HCT116 (cell line): Measurements from ENCODE around the gene TMEM138. TPM values are rescaled to one million over a fixed set of nuclear protein-coding genes. Genes with fewer than 3 reads are reported as not detected.

Experiments
- ATAC-seq: fragments of 200-7000 bp; cut with Tn5 transposase; 2 replicates; pipeline ENCODE4 v1.9.1; 2020; ENCODE audit warnings: mild to moderate bottlenecking, moderate library complexity
- BruUV-seq: library from RNA; stranded (reverse); fragments of 400-500 nt; replicated peaks from 2 replicates; lab custom pipeline; 2021; lab: Mats Ljungman, UMichigan
- CTCF ChIA-PET: fragments of 300-600 bp; sonication (Branson Sonifier 250); formaldehyde crosslinking; loops from one replicate; lab custom pipeline; 2021; ENCODE audit warnings: antibody characterized with exemption; lab: Charles Lee
- POLR2A ChIA-PET: fragments of 300-600, 350-600 bp; sonication (Branson Sonifier 250); formaldehyde crosslinking; loops from one replicate; lab custom pipeline; 2021; ENCODE audit warnings: antibody characterized with exemption; lab: Charles Lee
- RAD21 ChIA-PET, 2 experiments: fragments of 300-600 bp; sonication (Branson Sonifier 250); formaldehyde crosslinking; loops; one replicate each; lab custom pipeline; 2023; ENCODE audit warnings: low total read pairs in 2 of 2; ENCODE audit not compliant: uncharacterized antibody in 2 of 2, unreplicated experiment in 2 of 2, low non-redundant PET in 1 of 2; lab: Charles Lee
- DNase-seq: peaks from one replicate; pipeline ENCODE4 v3.0.0-alpha.2; 2010; ENCODE audit warnings: low read depth, low spot score
- H2AFZ ChIP-seq: fragments of 200-600 bp; shearing (Covaris generic), sonication (generic); 2 replicates; pipeline ENCODE4 v1.6.1; 2017; ENCODE audit warnings: low read depth, mixed run types, mixed read lengths, antibody characterized with exemption, low read length; ENCODE audit not compliant: poor library complexity, severe bottlenecking
- H3K27ac ChIP-seq: 2 replicates; pipeline ENCODE4 v1.5.1; 2012; ENCODE audit warnings: low read depth, low read length
- H3K27me3 ChIP-seq: fragments of 200-600 bp; sonication (generic); 2 replicates; pipeline ENCODE4 v1.6.1; 2016; ENCODE audit warnings: mixed run types, low read length, mixed read lengths; ENCODE audit not compliant: insufficient read depth
- H3K36me3 ChIP-seq, 2 experiments: fragments of 200-500 bp in 1 of 2; fragments of 200-600 bp in 1 of 2; sonication (Bioruptor generic) in 1 of 2; sonication (generic) in 1 of 2; 2 replicates each; pipeline versions ENCODE4 v1.5.1 to v1.6.1; 2014 to 2016; ENCODE audit warnings: low read length in 2 of 2, inconsistent platforms in 1 of 2, mixed read lengths in 1 of 2, mixed run types in 1 of 2; ENCODE audit not compliant: insufficient read depth in 2 of 2, control insufficient read depth in 1 of 2
- H3K4me1 ChIP-seq, 2 experiments: fragments of 200-600 bp in 1 of 2; sonication (generic) in 1 of 2; 2 replicates each; pipeline versions ENCODE4 v1.5.1 to v1.6.1; 2012 to 2017; ENCODE audit warnings: low read length in 2 of 2, inconsistent platforms in 1 of 2, mild to moderate bottlenecking in 1 of 2, mixed read lengths in 1 of 2, mixed run types in 1 of 2, moderate library complexity in 1 of 2; ENCODE audit not compliant: insufficient read depth in 2 of 2, control insufficient read depth in 1 of 2
- H3K4me2 ChIP-seq: fragments of 200-600 bp; sonication (generic); 2 replicates; pipeline ENCODE4 v1.6.1; 2017; ENCODE audit warnings: mixed run types, low read length, mixed read lengths
- H3K4me3 ChIP-seq, 2 experiments: fragments of 200-600 bp in 1 of 2; sonication (generic) in 1 of 2; replicated peaks in 1 of 2; 2 replicates each; pipeline ENCODE4 v1.5.1; 2011 to 2016; ENCODE audit warnings: low read length in 2 of 2, control low read depth in 1 of 2, low read depth in 1 of 2, mild to moderate bottlenecking in 1 of 2, mixed read lengths in 1 of 2, mixed run types in 1 of 2
- H3K79me2 ChIP-seq: fragments of 200-600 bp; sonication (generic); 2 replicates; pipeline ENCODE4 v1.6.1; 2017; ENCODE audit warnings: mild to moderate bottlenecking, mixed run types, low read length, moderate library complexity, mixed read lengths; ENCODE audit not compliant: insufficient read depth
- H3K9ac ChIP-seq: fragments of 200-600 bp; sonication (generic); 2 replicates; pipeline ENCODE4 v1.6.1; 2016; ENCODE audit warnings: low read length, mixed read lengths
- H3K9me2 ChIP-seq: fragments of 200-600 bp; sonication (generic), shearing (Covaris generic); 2 replicates; pipeline ENCODE4 v1.6.1; 2017; ENCODE audit warnings: mixed run types, mild to moderate bottlenecking, moderate library complexity; ENCODE audit not compliant: insufficient read depth
- H3K9me3 ChIP-seq, 2 experiments: fragments of 200-500 bp in 1 of 2; fragments of 200-600 bp in 1 of 2; sonication (Bioruptor generic) in 1 of 2; sonication (generic) in 1 of 2; 2 replicates each; pipeline ENCODE4 v1.6.1; 2014 to 2017; ENCODE audit warnings: low read length in 2 of 2, mixed read lengths in 2 of 2, inconsistent platforms in 1 of 2, low read depth in 1 of 2, mild to moderate bottlenecking in 1 of 2, mixed run types in 1 of 2, moderate library complexity in 1 of 2; ENCODE audit not compliant: control insufficient read depth in 1 of 2, insufficient read depth in 1 of 2
- H4K20me1 ChIP-seq: fragments of 200-600 bp; sonication (generic), shearing (Covaris generic); 2 replicates; pipeline ENCODE4 v1.6.1; 2017; ENCODE audit warnings: mixed run types, mild to moderate bottlenecking, moderate library complexity; ENCODE audit not compliant: insufficient read depth
- EGR1 ChIP-seq: IDR thresholded peaks from 2 replicates; pipeline ENCODE4 v1.6.1; 2012; ENCODE audit warnings: low read depth
- ELF1 ChIP-seq: IDR thresholded peaks from 2 replicates; pipeline ENCODE4 v1.6.1; 2012; ENCODE audit warnings: low read depth, borderline replicate concordance
- EZH2 ChIP-seq: fragments of 200-600 bp; sonication (generic); IDR thresholded peaks from 2 replicates; pipeline ENCODE4 v1.6.1; 2017; ENCODE audit warnings: antibody characterized with exemption, mixed run types
- POLR2AphosphoS5 ChIP-seq: IDR thresholded peaks from 2 replicates; pipeline ENCODE4 v1.6.1; 2011; ENCODE audit warnings: mild to moderate bottlenecking, low read depth, low read length, moderate library complexity
- RAD21 ChIP-seq: IDR thresholded peaks from 2 replicates; pipeline ENCODE4 v1.6.1; 2012; ENCODE audit warnings: low read depth, mild to moderate bottlenecking
- SIN3A ChIP-seq: IDR thresholded peaks from 2 replicates; pipeline ENCODE4 v1.6.1; 2012; ENCODE audit warnings: low read depth
- SP1 ChIP-seq: IDR thresholded peaks from 2 replicates; pipeline ENCODE4 v1.6.1; 2012; ENCODE audit warnings: low read depth
- SRF ChIP-seq: IDR thresholded peaks from 2 replicates; pipeline ENCODE4 v1.6.1; 2012; ENCODE audit warnings: low read depth
- TCF7L2 ChIP-seq: IDR thresholded peaks from 2 replicates; pipeline ENCODE4 v1.7.0; 2011; ENCODE audit warnings: borderline replicate concordance, inconsistent platforms; ENCODE audit not compliant: insufficient read depth, insufficient read length; ENCODE audit errors: extremely low read depth
- YY1 ChIP-seq: IDR thresholded peaks from 2 replicates; pipeline ENCODE4 v1.6.1; 2011; ENCODE audit warnings: low read length, low read depth, moderate library complexity, mild to moderate bottlenecking; ENCODE audit not compliant: insufficient replicate concordance; ENCODE audit errors: extremely low read depth
- ZFX ChIP-seq: fragments of 450-650 bp; IDR thresholded peaks from 2 replicates; pipeline ENCODE4 v1.6.1; 2017
- intact Hi-C: fragments of 100-400 bp; cut with micrococcal nuclease; formaldehyde crosslinking; loops from 2 replicates; pipeline ENCODE4 v1.10.0; 2022
- total RNA-seq: library from RNA; stranded (reverse); gene quantifications from one replicate; pipeline ENCODE4 v1.2.1, GENCODE V29; 2021; ENCODE audit not compliant: unreplicated experiment
- TF ChIP-seq, protein P1 (sequence below): IDR thresholded peaks from 2 replicates; pipeline ENCODE4 v1.6.1; 2012

Gene TMEM138
- total RNA-seq, 1 experiment from 2014 or later: 45.0 TPM

DNA sequence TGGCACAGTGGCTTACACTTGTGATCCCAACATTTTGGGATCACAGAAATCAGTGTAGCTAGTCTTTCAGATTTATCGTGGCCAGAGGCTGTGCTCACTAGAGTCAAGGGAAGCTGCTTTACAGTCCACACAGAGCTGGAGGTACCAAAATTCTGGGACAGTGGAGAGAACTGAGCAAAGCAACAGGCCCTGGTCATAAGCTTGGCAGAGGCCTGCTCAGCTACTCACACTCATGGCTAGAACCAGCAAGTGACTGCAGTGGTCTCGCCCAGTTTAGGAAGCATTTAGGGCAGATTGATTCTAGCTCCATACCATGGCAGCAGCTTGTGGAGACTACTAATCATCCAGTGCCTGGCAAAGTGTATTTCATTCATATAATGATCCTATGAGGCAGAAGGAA, 39.0 kb downstream of the TMEM138 start:
- no peaks in the 10 kb centered on the region for H3K9me2 ChIP-seq
- no peak overlapping the region for H3K27ac ChIP-seq
- no peak for DNase-seq
- ChIA-PET RAD21 (no interaction called here), POLR2A (interaction anchor here (1.1 to 1.7 kb wide), 4 partner anchors 8 to 65 kb away, joined by 4 to 8 read pairs (median 6); partner anchors contain the start of genes CPSF7, SDHAF2 and TMEM216), CTCF (interaction anchor here (1.0 to 1.7 kb wide), 2 partner anchors 15 to 65 kb away, joined by 3 to 5 read pairs; no protein-coding TSS in a partner anchor)
- no peaks in the 10 kb centered on the region for H3K4me1 ChIP-seq
- no peaks in the 10 kb centered on the region for H3K9me3 ChIP-seq
- BruUV-seq: no TSS peak
- ATAC-seq: peak; percentile 32
- H4K20me1 ChIP-seq: no peaks in the 10 kb centered on the region
- no peak overlapping the region for H3K9ac ChIP-seq
- no peaks in the 10 kb centered on the region for H3K27me3 ChIP-seq
- H3K36me3 ChIP-seq: peaks cover 31 to 32% of the 10 kb centered on the region in 2 experiments; a peak in 3 of 4 replicates
- no peak for TF ChIP-seq YY1
- no peak; the same call in 1 of the 2 replicates for TF ChIP-seq POLR2AphosphoS5
- no peak for TF ChIP-seq ZFX
- no peak for TF ChIP-seq SP1
- TF ChIP-seq ELF1: no peak
- TF ChIP-seq, protein P1, sequence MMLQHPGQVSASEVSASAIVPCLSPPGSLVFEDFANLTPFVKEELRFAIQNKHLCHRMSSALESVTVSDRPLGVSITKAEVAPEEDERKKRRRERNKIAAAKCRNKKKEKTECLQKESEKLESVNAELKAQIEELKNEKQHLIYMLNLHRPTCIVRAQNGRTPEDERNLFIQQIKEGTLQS: no peak
- TF ChIP-seq TCF7L2: no peak
- TF ChIP-seq SIN3A: no peak
- no peak overlapping the region for H2AFZ ChIP-seq
- no peak overlapping the region for H3K4me3 ChIP-seq
- H3K4me2 ChIP-seq: no peak overlapping the region
- intact Hi-C loops: no loop called here
- peaks cover 3% of the 10 kb centered on the region; the same call in 1 of the 2 replicates for H3K79me2 ChIP-seq

DNA sequence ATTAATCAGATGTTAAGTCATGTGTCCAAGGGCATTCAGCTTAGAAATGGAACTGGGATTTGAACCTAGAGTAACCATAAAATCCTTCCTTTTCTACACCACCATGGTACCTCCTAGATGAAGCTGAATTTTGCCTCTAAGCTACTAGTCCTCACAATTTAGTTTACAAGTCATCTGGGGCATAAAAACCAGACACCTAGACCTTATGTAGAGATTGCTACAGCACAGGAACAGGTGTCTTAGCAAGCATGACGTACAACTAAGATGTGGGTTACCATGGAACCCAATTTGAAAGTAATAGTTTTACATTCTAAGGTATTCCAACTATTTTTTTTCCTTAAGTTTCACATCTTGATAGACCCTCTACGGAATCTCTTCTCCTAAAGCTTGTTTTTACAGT, 39.4 kb downstream of the TMEM138 start:
- peaks cover 32 to 35% of the 10 kb centered on the region in 2 experiments; a peak in 3 of 4 replicates for H3K36me3 ChIP-seq
- RAD21 ChIA-PET: no interaction called here
- H3K9ac ChIP-seq: no peak overlapping the region
- intact Hi-C loops: no loop called here
- POLR2A ChIA-PET: interaction anchor here (1.1 to 1.7 kb wide), 4 partner anchors 9 to 66 kb away, joined by 4 to 8 read pairs (median 6); partner anchors contain the start of genes CPSF7, SDHAF2 and TMEM216
- H3K4me2 ChIP-seq: no peak overlapping the region
- no peak overlapping the region for H3K27ac ChIP-seq
- peaks cover 6% of the 10 kb centered on the region; the same call in 1 of the 2 replicates for H3K79me2 ChIP-seq
- no peak overlapping the region for H3K4me3 ChIP-seq
- H3K9me3 ChIP-seq: no peaks in the 10 kb centered on the region
- H3K27me3 ChIP-seq: no peaks in the 10 kb centered on the region
- H2AFZ ChIP-seq: no peak overlapping the region
- ATAC-seq (no peak; the same call in 1 of the 2 replicates), DNase-seq (no peak)
- TF ChIP-seq RAD21: no peak
- 0 out of 2 replicates have a peak, but pooled peaks have one; percentile 30 for TF ChIP-seq SIN3A
- TF ChIP-seq EZH2: no peak
- no peak for TF ChIP-seq SRF
- no peak for TF ChIP-seq EGR1
- CTCF ChIA-PET: interaction anchor here (1.0 to 1.7 kb wide), 2 partner anchors 16 to 65 kb away, joined by 3 to 5 read pairs; no protein-coding TSS in a partner anchor
- H4K20me1 ChIP-seq: no peaks in the 10 kb centered on the region
- H3K4me1 ChIP-seq: no peaks in the 10 kb centered on the region
- no TSS peak for BruUV-seq
- H3K9me2 ChIP-seq: no peaks in the 10 kb centered on the region
